Measurements from ENCODE around the gene UBIAD1. TPM values are rescaled to one million over a fixed set of nuclear protein-coding genes. Genes with fewer than 3 reads are reported as not detected.

Gene UBIAD1
- total and polyA plus RNA-seq, 9 of the 15 experiments (the other 6 are each of a cell fraction or from before 2014, with no cell fraction given): 6.2 to 34.3 (median 22.3) TPM

- TF ChIP-seq REST (IDR thresholded peaks at IDR 0.05; ENCODE audit: borderline replicate concordance): no peak
- TF ChIP-seq REST (CRISPR knock-in tag; IDR thresholded peaks at IDR 0.05; ENCODE audit: low read depth): no peak
- peak; percentile 51 for TF ChIP-seq FOSL1 (tag; conservative IDR thresholded peaks at IDR 0.05)
- TF ChIP-seq FOXK2 (conservative IDR thresholded peaks at IDR 0.05 in 1 of 2, IDR thresholded peaks at IDR 0.05 in 1 of 2; ENCODE audit: low read depth in 2 of 2): no peak
- no peak for TF ChIP-seq NFE2L1 (tag; IDR thresholded peaks at IDR 0.05; ENCODE audit: borderline replicate concordance, low read depth)
- TF ChIP-seq HSF4 (CRISPR knock-in tag; IDR thresholded peaks at IDR 0.05; ENCODE audit: borderline replicate concordance): no peak
- 0 out of 2 replicates have a peak, but pooled peaks have one; percentile 18 for TF ChIP-seq CTBP1 (IDR thresholded peaks at IDR 0.05; ENCODE audit: borderline replicate concordance)
- no peak for TF ChIP-seq HDAC3 (IDR thresholded peaks at IDR 0.05; ENCODE audit: borderline replicate concordance, partially characterized antibody)
- no peak for TF ChIP-seq SOX6 (IDR thresholded peaks at IDR 0.05)
- no peak for TF ChIP-seq TSHZ1 (CRISPR knock-in tag; IDR thresholded peaks at IDR 0.05)
- 0 out of 2 replicates have a peak, but pooled peaks have one; percentile 16 for TF ChIP-seq SMARCE1 (IDR thresholded peaks at IDR 0.05)
- no peak for TF ChIP-seq SMC3 (conservative IDR thresholded peaks at IDR 0.05; ENCODE audit: insufficient read depth, low read depth, low read length)
- TF ChIP-seq RBM17 (IDR thresholded peaks at IDR 0.05; ENCODE audit: borderline replicate concordance, low read depth, low read length): no peak
These were observed 45.6 kb upstream of the UBIAD1 start (continued) for GRCh38 chr1:11227106-11228077.
